Measurements from ENCODE around the gene STMND1. TPM values are rescaled to one million over a fixed set of nuclear protein-coding genes. Genes with fewer than 3 reads are reported as not detected.

The STMND1 gene
- total RNA-seq, 2 experiments from 2014 or later: not detected

- ChIA-PET CTCF (no interaction called here), POLR2A (no interaction called here)
- no peak for DNase-seq
- Mint-ChIP-seq H3K4me1 (no peaks in the 10 kb centered on the region), H3K27ac (no peak overlapping the region), H3K4me3 (no peak overlapping the region), H3K9me3 (no peaks in the 10 kb centered on the region), H3K36me3 (ENCODE audit: low read depth) (no peaks in the 10 kb centered on the region), H3K27me3 (peaks cover 5% of the 10 kb centered on the region)
Measured at GRCh38 chr6:17081860-17082508, 19.9 kb upstream of the STMND1 start.

DNA sequence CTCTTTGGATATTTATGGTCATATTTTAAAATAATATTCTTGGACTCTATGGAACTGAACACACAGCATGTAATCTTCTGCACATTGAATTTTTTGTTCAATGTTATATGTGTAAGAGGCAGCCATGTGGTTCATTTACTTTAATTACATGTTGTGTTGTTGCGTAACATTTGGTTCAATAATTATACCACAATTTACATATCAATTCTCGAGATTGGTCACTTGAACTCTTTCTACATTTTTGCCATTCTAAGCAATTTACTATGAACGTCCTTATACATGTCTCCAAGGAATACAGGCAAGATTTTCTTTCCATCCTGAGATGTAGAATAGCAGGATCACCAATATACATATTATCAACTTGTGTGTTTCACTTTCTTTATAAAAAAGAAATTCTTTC, 18.5 kb upstream of the STMND1 start:
- Mint-ChIP-seq H3K9me3 (no peaks in the 10 kb centered on the region), H3K36me3 (ENCODE audit: low read depth) (no peaks in the 10 kb centered on the region), H3K27me3 (peaks cover 6% of the 10 kb centered on the region), H3K4me1 (no peaks in the 10 kb centered on the region), H3K4me3 (no peak overlapping the region), H3K27ac (no peak overlapping the region)
- CTCF ChIA-PET: no interaction called here
- POLR2A ChIA-PET: no interaction called here
- DNase-seq: no peak

DNA sequence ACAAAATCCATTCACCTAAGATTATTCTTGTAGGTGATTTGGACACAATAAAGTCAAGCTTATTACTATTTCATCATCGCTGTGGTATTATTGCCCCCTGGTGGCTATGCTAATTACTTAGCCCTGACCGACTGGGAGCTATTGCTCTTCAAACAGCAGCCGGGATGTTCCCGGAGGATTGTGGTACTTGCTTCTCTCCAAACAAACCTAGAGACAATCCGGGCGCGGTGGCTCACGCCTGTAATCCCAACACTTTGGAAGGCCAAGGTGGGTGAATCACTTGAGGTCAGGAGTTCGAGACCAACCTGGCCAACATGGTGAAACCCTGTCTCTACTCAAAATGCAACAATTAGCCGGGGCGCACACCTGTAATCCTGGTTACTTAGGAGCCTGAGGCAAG, 15.4 kb upstream of the STMND1 start:
- POLR2A ChIA-PET: no interaction called here
- H3K27ac Mint-ChIP-seq: no peak overlapping the region
- H3K4me3 Mint-ChIP-seq: no peak overlapping the region
- CTCF ChIA-PET: no interaction called here
- H3K9me3 Mint-ChIP-seq: peaks cover 2% of the 10 kb centered on the region
- H3K36me3 Mint-ChIP-seq (ENCODE audit: low read depth): no peaks in the 10 kb centered on the region
- DNase-seq: peak; percentile 19
- H3K4me1 Mint-ChIP-seq: no peaks in the 10 kb centered on the region
- peaks cover 9% of the 10 kb centered on the region for H3K27me3 Mint-ChIP-seq

- Mint-ChIP-seq H3K36me3 (ENCODE audit: low read depth) (no peaks in the 10 kb centered on the region), H3K27me3 (peaks cover 9% of the 10 kb centered on the region), H3K4me3 (no peak overlapping the region), H3K4me1 (no peaks in the 10 kb centered on the region), H3K27ac (no peak overlapping the region), H3K9me3 (peaks cover 2% of the 10 kb centered on the region)
- DNase-seq: no peak
- CTCF ChIA-PET: interaction anchor here (1.2 kb wide), 1 partner anchor 10 kb away, joined by 3 read pairs; no protein-coding TSS in a partner anchor
- POLR2A ChIA-PET: no interaction called here
Measured at GRCh38 chr6:17088091-17088611, 13.7 kb upstream of the STMND1 start.

DNA sequence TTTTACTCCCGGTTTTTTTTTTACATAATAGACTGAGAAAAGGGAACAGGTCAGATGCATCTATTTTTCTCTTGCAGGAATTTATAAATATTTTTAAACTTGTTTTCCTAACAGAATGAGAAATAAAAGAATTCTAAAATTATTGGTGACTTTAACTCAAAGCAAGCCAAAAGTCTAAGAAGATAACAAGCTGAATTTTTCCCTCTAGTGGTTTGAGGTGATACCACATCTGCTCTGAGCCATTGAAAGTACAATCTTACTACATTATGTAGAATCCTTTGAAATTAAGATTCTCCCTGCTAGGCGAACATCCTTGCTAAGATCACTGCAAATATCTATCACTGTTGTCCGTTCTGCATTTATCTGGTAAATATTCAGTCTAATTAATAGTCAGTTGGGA, 10.7 kb upstream of the STMND1 start:
- no peak for DNase-seq
- Mint-ChIP-seq H3K36me3 (ENCODE audit: low read depth) (no peaks in the 10 kb centered on the region), H3K9me3 (peaks cover 2% of the 10 kb centered on the region), H3K27ac (no peak overlapping the region), H3K4me1 (no peaks in the 10 kb centered on the region), H3K27me3 (peaks cover 4% of the 10 kb centered on the region), H3K4me3 (no peak overlapping the region)
- CTCF ChIA-PET: no interaction called here
- POLR2A ChIA-PET: no interaction called here

- no peak overlapping the region for H3K4me3 Mint-ChIP-seq
- CTCF ChIA-PET: no interaction called here
- H3K27me3 Mint-ChIP-seq: peaks cover 4% of the 10 kb centered on the region
- no peak overlapping the region for H3K27ac Mint-ChIP-seq
- peaks cover 2% of the 10 kb centered on the region for H3K9me3 Mint-ChIP-seq
- POLR2A ChIA-PET: no interaction called here
- no peaks in the 10 kb centered on the region for H3K4me1 Mint-ChIP-seq
- no peaks in the 10 kb centered on the region for H3K36me3 Mint-ChIP-seq (ENCODE audit: low read depth)
- DNase-seq: no peak
Measured at GRCh38 chr6:17093686-17094085, 8.2 kb upstream of the STMND1 start.

DNA sequence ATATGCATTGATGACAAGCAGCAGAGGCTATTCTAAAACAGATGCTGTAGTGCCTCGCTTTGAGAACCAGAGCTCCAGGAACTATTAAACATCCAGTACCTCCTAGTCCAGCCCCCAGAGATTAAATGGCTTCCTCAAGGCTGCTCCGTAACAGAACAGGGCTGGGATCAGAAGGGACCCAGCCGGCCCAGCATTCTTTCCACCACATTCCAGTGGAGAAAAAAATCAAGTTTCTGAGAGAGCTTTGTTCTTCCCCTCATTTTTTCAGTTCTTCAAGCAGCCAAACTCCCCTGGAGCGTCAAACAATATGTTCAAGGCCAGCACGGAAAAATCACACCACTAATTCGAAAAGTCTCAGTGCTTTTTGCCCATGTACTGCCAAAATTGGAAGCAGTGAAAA, 5.8 kb upstream of the STMND1 start:
- no peak overlapping the region for H3K4me3 Mint-ChIP-seq
- no peaks in the 10 kb centered on the region for H3K36me3 Mint-ChIP-seq (ENCODE audit: low read depth)
- POLR2A ChIA-PET: no interaction called here
- H3K9me3 Mint-ChIP-seq: no peaks in the 10 kb centered on the region
- no peak overlapping the region for H3K27ac Mint-ChIP-seq
- CTCF ChIA-PET: no interaction called here
- H3K27me3 Mint-ChIP-seq: peaks cover 18% of the 10 kb centered on the region
- no peak for DNase-seq
- no peaks in the 10 kb centered on the region for H3K4me1 Mint-ChIP-seq

- no peak overlapping the region for H3K27ac Mint-ChIP-seq
- no peaks in the 10 kb centered on the region for H3K9me3 Mint-ChIP-seq
- DNase-seq: no peak
- no peaks in the 10 kb centered on the region for H3K4me1 Mint-ChIP-seq
- H3K36me3 Mint-ChIP-seq (ENCODE audit: low read depth): no peaks in the 10 kb centered on the region
- no peak overlapping the region for H3K4me3 Mint-ChIP-seq
- peaks cover 23% of the 10 kb centered on the region for H3K27me3 Mint-ChIP-seq
- ChIA-PET POLR2A (no interaction called here), CTCF (no interaction called here)
Measured at GRCh38 chr6:17096652-17097051, 5.2 kb upstream of the STMND1 start.

DNA sequence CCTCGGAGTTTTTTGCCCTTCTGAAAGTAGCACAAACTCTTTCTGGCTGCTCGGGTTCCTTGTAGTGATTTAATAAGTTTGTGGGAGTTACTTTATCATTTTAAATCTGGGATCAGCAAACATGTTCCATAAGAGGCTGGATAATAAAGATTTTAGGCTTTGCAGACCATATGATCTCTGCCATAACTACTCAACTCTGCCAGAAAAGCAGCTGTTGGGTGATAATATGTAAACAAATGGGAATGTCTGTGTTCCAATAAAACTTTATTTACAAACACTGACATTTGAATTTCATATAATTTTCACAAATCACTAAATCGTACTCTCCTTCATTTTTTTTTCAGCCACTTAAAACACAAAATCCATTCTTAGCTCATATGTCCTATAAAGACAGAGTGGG, 3.9 kb upstream of the STMND1 start:
- Mint-ChIP-seq H3K4me1 (peaks cover 2% of the 10 kb centered on the region), H3K36me3 (ENCODE audit: low read depth) (no peaks in the 10 kb centered on the region), H3K9me3 (no peaks in the 10 kb centered on the region), H3K27ac (no peak overlapping the region), H3K27me3 (peaks cover 33% of the 10 kb centered on the region), H3K4me3 (no peak overlapping the region)
- no peak for DNase-seq
- POLR2A ChIA-PET: no interaction called here
- CTCF ChIA-PET: interaction anchor here (1.5 kb wide), 1 partner anchor 10 kb away, joined by 3 read pairs; no protein-coding TSS in a partner anchor

DNA sequence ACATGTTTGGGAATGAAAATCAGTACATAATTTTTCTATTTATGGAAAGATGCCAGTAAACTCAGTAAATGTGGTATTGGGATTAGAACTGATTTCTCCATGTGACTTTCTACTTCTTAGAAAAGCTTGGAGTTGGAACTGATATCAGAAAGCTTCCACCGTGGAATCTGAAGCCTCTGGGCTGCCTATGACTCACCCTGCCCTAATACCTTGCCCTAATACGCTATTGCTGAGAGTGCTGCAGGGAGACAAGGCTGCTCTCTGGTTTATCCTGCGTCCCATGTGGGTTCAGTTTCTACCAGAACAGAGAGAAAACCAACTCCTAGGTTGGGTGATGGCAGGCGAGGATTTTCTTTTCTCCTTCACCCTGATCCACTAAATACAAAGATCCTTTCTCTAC, 3.3 kb upstream of the STMND1 start:
- CTCF ChIA-PET: interaction anchor here (1.5 kb wide), 1 partner anchor 10 kb away, joined by 3 read pairs; no protein-coding TSS in a partner anchor
- POLR2A ChIA-PET: no interaction called here
- peaks cover 33% of the 10 kb centered on the region for H3K27me3 Mint-ChIP-seq
- H3K4me1 Mint-ChIP-seq: peaks cover 2% of the 10 kb centered on the region
- no peaks in the 10 kb centered on the region for H3K9me3 Mint-ChIP-seq
- no peak overlapping the region for H3K4me3 Mint-ChIP-seq
- no peak overlapping the region for H3K27ac Mint-ChIP-seq
- no peaks in the 10 kb centered on the region for H3K36me3 Mint-ChIP-seq (ENCODE audit: low read depth)
- DNase-seq: no peak

DNA sequence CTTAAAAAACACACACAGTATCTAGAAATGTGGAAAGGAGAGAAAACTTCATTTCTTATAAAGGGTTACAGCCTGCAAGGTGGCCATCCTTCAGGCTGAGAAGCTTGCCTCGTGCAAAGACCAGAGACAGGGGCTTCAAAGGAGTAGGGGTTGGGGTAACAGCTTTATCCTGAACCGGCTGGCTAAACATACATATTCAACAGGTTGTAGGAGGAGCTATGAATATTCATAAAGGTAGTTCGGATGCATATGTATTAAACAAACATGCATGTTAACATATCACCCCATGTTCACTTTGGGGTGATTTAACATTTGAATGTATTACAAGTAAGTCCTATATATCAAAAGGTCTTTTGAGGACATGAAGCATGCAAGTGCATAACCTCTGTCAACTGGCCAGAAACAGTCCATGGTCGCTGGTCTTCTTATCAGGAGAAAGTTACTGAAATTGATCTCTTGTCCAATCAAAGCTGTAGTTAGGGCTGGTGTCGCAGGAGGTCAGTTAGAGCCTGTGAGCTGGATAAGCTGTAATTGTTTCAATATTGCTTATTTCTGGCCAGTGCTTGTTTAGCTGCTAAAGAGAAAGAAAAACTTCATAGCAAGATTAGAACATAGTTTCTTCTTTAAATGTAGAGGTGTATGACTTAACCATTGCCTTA, 2.3 kb upstream of the STMND1 start:
- no peak overlapping the region for H3K4me3 Mint-ChIP-seq
- H3K36me3 Mint-ChIP-seq (ENCODE audit: low read depth): no peaks in the 10 kb centered on the region
- CTCF ChIA-PET: no interaction called here
- no peak overlapping the region for H3K27ac Mint-ChIP-seq
- DNase-seq: no peak
- POLR2A ChIA-PET: no interaction called here
- H3K4me1 Mint-ChIP-seq: peaks cover 2% of the 10 kb centered on the region
- H3K27me3 Mint-ChIP-seq: peaks cover 36% of the 10 kb centered on the region
- H3K9me3 Mint-ChIP-seq: no peaks in the 10 kb centered on the region

DNA sequence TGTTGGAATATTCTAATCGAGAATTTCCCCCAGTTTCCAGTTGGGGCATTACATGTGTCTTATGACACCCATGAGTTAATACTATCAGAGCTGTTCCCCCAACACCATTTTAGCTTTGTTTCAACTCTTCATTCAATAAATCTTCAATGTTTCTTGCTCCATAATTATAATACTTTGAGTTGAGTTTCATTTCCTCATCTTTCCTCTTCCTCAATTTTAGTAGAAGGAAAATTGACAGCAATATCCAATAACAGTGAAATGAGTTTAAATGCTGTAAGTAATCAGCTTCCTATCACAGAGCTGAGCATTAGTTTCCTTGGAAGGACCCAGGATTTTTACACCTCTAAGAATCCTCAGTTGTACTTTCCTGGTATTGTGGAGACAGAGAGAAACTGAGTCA, 1.0 kb upstream of the STMND1 start:
- POLR2A ChIA-PET: interaction anchor here (0.7 kb wide), 1 partner anchor 384 kb away, joined by 3 read pairs; no protein-coding TSS in a partner anchor
- no peak for DNase-seq
- H3K4me3 Mint-ChIP-seq: no peak overlapping the region
- CTCF ChIA-PET: no interaction called here
- no peaks in the 10 kb centered on the region for H3K9me3 Mint-ChIP-seq
- peaks cover 36% of the 10 kb centered on the region for H3K27me3 Mint-ChIP-seq
- H3K4me1 Mint-ChIP-seq: peaks cover 2% of the 10 kb centered on the region
- no peaks in the 10 kb centered on the region for H3K36me3 Mint-ChIP-seq (ENCODE audit: low read depth)
- H3K27ac Mint-ChIP-seq: no peak overlapping the region

- ChIA-PET CTCF (no interaction called here), POLR2A (no interaction called here)
- H3K36me3 Mint-ChIP-seq (ENCODE audit: low read depth): no peaks in the 10 kb centered on the region
- no peak overlapping the region for H3K4me3 Mint-ChIP-seq
- no peaks in the 10 kb centered on the region for H3K9me3 Mint-ChIP-seq
- H3K27me3 Mint-ChIP-seq: peaks cover 36% of the 10 kb centered on the region
- no peak for DNase-seq
- no peak overlapping the region for H3K27ac Mint-ChIP-seq
- peaks cover 2% of the 10 kb centered on the region for H3K4me1 Mint-ChIP-seq
Measured at GRCh38 chr6:17102258-17102870, 514 bp downstream of the STMND1 start.
